Measurements from ENCODE around the gene PRELP. TPM values are rescaled to one million over a fixed set of nuclear protein-coding genes. Genes with fewer than 3 reads are reported as not detected.
A peak's percentile ranks its signal among the peaks of the same experiment; 100 is the strongest.

The PRELP gene
- total RNA-seq, 1 donor, result 1.4 TPM

DNA sequence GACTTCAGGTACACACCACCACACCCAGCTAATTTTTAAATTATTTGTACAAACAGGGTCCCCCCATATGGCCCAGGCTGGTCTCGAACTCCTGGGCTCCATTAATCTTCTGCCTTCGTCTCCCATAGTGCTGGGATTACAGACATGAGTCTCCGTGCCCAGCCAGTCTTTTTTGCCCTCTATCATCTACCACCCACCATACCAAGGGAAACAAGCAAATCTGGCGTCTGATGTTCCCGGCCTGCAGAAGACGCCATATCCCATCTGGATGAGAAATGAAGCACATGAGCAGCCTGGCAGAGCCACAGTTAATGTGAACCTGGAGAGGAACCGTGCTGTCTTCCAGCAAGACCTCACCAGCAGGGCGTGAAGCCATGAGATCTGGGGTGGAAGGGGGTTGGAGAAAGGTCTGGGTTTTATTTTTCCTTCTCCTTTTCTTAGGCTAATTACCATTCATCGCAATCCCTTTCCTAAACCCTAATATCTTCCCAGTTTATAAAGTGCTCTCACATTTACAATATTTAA, 1.8 kb upstream of the PRELP start:
- TF ChIP-seq, protein P1, sequence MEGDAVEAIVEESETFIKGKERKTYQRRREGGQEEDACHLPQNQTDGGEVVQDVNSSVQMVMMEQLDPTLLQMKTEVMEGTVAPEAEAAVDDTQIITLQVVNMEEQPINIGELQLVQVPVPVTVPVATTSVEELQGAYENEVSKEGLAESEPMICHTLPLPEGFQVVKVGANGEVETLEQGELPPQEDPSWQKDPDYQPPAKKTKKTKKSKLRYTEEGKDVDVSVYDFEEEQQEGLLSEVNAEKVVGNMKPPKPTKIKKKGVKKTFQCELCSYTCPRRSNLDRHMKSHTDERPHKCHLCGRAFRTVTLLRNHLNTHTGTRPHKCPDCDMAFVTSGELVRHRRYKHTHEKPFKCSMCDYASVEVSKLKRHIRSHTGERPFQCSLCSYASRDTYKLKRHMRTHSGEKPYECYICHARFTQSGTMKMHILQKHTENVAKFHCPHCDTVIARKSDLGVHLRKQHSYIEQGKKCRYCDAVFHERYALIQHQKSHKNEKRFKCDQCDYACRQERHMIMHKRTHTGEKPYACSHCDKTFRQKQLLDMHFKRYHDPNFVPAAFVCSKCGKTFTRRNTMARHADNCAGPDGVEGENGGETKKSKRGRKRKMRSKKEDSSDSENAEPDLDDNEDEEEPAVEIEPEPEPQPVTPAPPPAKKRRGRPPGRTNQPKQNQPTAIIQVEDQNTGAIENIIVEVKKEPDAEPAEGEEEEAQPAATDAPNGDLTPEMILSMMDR (IDR thresholded peaks at IDR 0.05; ENCODE audit: insufficient read depth, low read length), result no peak
- DNase-seq (ENCODE audit: low read depth), result no peak

GRCh38 chr1:203476216-203476814, 709 bp downstream of the PRELP start:
- no peak overlapping the region for H3K4me3 ChIP-seq (ENCODE audit: low read depth, low read length)
- DNase-seq (ENCODE audit: low read depth), result no peak
- TF ChIP-seq, protein P1 (IDR thresholded peaks at IDR 0.05; ENCODE audit: insufficient read depth, low read length), result no peak

More for the DNA sequence above, 1.8 kb upstream of the PRELP start:
- H3K4me3 ChIP-seq (ENCODE audit: low read depth, low read length), result no peak overlapping the region

- H3K4me3 ChIP-seq (ENCODE audit: low read depth, low read length), result no peak overlapping the region
- no peak for DNase-seq (ENCODE audit: low read depth)
- TF ChIP-seq, protein P1 (IDR thresholded peaks at IDR 0.05; ENCODE audit: insufficient read depth, low read length), result no peak
These were observed 2.1 kb downstream of the PRELP start for GRCh38 chr1:203477748-203478147.

DNA sequence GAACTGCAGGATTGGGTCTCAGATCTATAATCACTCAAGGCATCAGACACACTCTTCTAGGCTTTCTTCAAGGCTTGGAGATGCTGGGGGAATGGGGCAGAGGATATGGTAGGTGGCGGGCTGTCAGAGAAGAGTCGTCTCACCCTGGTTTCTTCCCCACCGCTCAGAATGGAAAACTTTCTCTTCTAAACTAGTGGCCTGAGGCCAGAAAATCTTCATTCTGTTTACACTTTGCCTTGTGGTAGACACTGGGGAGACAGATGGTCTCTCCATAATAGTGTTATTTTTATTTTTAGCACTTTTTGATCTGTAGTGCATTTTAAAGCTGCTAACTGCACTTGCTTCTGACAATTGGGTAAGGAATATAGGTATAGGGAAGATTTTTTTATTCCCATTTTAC, 2.6 kb downstream of the PRELP start:
- no peak for DNase-seq (ENCODE audit: low read depth)
- H3K4me3 ChIP-seq (ENCODE audit: low read depth, low read length), result no peak overlapping the region
- TF ChIP-seq, protein P1 (IDR thresholded peaks at IDR 0.05; ENCODE audit: insufficient read depth, low read length), result no peak

- TF ChIP-seq, protein P1 (IDR thresholded peaks at IDR 0.05; ENCODE audit: insufficient read depth, low read length), result no peak
- no peak for DNase-seq (ENCODE audit: low read depth)
- no peak overlapping the region for H3K4me3 ChIP-seq (ENCODE audit: low read depth, low read length)
These were observed 3.4 kb downstream of the PRELP start for GRCh38 chr1:203478986-203479385.

- TF ChIP-seq, protein P1 (IDR thresholded peaks at IDR 0.05; ENCODE audit: insufficient read depth, low read length), result no peak
- no peak for DNase-seq (ENCODE audit: low read depth)
- H3K4me3 ChIP-seq (ENCODE audit: low read depth, low read length), result no peak overlapping the region
These were observed 4.0 kb downstream of the PRELP start for GRCh38 chr1:203479646-203480045.

- peak overlapping the region; percentile 10 for H3K4me3 ChIP-seq (ENCODE audit: low read depth, low read length)
- TF ChIP-seq, protein P1 (IDR thresholded peaks at IDR 0.05; ENCODE audit: insufficient read depth, low read length), result peak; percentile 54
- DNase-seq (ENCODE audit: low read depth), result peak; percentile 89
These were observed 4.5 kb downstream of the PRELP start for GRCh38 chr1:203480084-203480483.

All from fibroblast of the aortic adventitia (primary cell).